GM10266 (cell line): ENCODE data around the gene GALP.
A peak's percentile ranks its signal among the peaks of the same experiment; 100 is the strongest.

Experiments used
- DNase-seq: peaks from one replicate; pipeline ENCODE4 v3.0.0; 2012; ENCODE audit errors: extremely low spot score
- TF ChIP-seq, protein P1 (sequence below): IDR thresholded peaks from 2 replicates; pipeline ENCODE4 v1.5.1; 2012; ENCODE audit warnings: mild to moderate bottlenecking, low read depth; ENCODE audit not compliant: control insufficient read depth, insufficient read depth; ENCODE audit errors: missing control alignments

The GALP gene

DNA sequence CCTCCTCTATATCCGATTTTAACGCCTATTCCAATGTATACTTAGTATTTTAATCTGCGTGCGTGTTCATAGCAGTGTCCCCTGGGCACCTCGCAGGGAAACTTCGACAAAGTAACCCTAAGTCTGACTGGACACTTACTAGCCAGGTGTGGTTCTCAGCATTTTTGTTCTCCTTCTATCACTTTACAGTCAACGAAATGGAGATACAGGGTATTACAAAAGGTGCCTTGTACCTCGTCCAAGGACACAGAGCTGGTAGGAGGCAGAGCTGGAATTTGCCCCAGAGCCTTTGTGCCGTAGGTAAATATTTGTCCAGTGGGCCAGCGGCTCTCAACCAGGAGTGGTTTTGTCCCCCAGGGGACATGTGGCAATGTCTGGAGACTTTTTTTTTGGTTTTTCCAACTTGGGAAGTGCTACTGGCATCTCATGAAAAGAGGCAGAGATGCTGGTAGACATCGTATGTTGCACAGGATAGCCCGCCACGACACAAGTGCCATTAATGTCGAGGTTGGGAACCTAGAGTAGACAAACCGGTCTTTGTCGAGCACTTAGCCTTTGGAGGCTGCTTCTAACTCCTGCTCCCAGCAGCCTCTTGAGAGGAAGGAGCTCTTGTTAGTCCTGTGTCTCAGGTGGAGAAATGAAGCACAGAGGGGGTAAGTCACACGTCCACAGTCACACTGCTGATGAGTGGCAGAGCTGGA lies 33.6 kb upstream of the GALP start:
- TF ChIP-seq, protein P1, sequence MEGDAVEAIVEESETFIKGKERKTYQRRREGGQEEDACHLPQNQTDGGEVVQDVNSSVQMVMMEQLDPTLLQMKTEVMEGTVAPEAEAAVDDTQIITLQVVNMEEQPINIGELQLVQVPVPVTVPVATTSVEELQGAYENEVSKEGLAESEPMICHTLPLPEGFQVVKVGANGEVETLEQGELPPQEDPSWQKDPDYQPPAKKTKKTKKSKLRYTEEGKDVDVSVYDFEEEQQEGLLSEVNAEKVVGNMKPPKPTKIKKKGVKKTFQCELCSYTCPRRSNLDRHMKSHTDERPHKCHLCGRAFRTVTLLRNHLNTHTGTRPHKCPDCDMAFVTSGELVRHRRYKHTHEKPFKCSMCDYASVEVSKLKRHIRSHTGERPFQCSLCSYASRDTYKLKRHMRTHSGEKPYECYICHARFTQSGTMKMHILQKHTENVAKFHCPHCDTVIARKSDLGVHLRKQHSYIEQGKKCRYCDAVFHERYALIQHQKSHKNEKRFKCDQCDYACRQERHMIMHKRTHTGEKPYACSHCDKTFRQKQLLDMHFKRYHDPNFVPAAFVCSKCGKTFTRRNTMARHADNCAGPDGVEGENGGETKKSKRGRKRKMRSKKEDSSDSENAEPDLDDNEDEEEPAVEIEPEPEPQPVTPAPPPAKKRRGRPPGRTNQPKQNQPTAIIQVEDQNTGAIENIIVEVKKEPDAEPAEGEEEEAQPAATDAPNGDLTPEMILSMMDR: no peak
- DNase-seq: no peak

DNA sequence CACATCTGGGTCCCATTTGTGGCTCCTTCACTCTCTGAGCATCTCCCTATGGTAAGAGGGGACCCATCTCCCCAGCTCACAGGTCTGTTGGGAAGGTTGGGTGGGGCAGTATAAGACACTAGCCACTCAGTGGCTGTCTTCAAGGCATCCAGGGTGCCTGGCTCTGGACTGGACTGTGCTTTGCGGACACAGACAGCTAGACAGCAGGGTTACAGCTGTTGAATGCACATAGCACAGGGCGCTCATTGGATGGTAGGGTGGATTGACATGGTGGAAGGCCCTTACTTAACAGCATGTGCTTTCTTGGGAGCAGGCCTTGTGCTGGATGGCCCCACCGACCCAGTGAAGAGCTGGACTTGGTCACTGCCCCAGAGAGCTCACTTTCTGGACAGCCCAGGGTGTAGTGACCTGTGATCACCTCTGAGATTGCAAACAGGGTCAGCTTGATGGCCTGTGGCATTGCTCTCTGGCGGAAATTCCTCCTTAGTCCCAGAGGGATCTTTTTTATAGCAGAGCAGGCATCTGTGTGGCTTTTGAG lies 32.8 kb upstream of the GALP start:
- DNase-seq: no peak
- TF ChIP-seq, protein P1: no peak

DNA sequence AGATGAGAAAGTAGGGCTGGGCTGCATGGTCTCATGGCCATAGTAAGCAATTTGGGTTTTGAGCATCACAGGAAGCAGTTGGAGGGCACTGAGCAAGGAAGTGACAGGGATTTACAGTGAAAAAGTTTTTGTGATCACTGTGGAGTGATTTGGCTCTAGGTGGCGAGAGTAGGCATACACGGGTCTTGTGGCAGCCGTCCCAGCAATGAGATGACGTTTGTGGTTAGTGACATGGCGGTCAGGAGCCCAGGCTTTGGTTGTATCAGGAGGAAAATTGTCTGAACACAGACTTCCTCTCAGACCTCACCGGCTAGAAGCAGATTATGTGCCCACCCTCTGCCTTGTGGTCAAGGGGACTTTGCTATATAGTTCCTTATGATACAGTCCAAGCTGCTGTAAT lies 31.4 kb upstream of the GALP start:
- TF ChIP-seq, protein P1: no peak
- DNase-seq: no peak

DNA sequence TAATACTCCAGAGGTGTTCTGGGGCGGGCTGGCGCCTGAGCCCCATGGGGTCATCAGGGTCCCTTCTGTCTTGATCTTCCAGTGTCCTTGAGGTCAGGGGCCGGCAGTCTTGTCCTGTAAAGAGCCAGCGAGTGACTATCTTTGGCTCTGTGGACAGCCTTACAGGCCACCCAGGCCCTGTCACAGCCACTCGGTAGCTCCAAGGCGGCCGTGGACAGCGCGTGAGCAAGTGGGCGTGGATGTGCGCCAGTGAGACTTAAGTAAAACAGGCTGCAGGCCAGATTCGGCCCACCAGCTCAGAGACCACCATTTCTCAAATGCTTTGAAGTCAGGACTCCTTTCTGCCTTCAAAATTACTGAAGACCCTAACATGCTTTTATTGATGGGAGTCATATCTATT lies 31.0 kb upstream of the GALP start:
- TF ChIP-seq, protein P1: no peak

DNA sequence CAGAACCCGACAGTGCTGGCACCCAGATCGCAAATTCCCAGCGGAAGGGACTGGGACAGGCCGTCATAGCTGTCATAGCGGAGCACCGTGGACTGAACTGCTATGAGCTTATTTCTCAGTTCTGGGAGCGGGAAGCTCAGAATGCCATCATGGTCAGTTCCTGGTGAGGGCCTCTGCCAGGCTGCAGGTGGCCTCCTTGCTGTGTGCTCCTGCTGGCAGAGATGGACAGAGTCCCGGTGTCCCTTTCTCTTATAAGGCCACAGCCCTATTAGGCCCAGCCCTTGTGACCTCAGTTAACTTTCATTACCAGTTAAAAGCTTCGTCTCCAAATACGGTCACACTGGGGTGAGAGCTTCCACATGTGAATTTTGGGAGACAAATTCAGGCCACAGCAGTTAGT lies 30.1 kb upstream of the GALP start:
- DNase-seq: no peak
- TF ChIP-seq, protein P1: no peak

More for the DNA sequence above, 31.0 kb upstream of the GALP start:
- peak; percentile 19 for DNase-seq

DNA sequence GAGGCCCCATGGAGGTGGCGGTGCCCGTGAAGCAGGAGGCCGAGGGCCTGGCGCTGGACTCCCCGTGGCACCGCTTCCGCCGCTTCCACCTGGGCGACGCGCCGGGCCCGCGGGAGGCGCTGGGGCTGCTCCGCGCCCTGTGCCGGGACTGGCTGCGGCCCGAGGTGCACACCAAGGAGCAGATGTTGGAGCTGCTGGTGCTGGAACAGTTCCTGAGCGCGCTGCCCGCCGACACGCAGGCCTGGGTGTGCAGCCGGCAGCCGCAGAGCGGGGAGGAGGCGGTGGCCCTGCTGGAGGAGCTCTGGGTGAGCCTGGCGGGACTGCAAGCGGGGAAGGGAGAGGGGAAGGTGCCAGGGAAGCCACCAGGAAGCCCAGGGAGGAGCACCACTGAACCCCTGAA lies 28.9 kb upstream of the GALP start:
- no peak for DNase-seq
- TF ChIP-seq, protein P1: no peak

DNA sequence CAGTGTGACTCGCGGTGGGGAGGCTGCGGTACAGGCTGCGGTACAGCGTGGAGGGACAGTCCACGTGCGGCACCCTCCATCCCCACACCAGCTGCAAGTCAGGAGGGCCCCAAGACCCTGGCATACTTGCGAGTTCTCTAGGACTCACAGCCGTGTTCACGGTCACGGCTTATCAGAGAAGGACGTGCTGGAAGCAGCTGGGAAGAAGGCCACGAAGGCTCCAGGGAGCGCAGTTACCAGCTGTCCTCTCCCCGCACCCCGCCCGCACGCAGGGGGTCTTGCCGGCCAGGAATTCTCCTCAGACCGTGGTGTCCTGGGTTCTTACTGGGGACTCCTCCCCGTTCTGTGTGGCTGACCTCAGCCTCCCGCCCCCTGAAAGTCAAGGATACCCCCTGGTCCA lies 28.5 kb upstream of the GALP start:
- TF ChIP-seq, protein P1: no peak

More for the DNA sequence above, 28.5 kb upstream of the GALP start:
- peak; percentile 26 for DNase-seq
